Measurements from ENCODE around the gene SDK1. TPM values are rescaled to one million over a fixed set of nuclear protein-coding genes. Genes with fewer than 3 reads are reported as not detected.

SDK1 gene
- total and polyA plus RNA-seq, 10 of the 15 experiments (the other 5 are each of a cell fraction or from before 2014, with no cell fraction given): 0.14 to 0.33 TPM; not detected in 8

GRCh38 chr7:3695602-3696001 is 394.6 kb downstream of the SDK1 start:
- in situ Hi-C loops (cut with MboI): no loop called here
- POLR2A ChIA-PET: no interaction called here

More at GRCh38 chr7:3695602-3696001, 394.6 kb downstream of the SDK1 start:
- Histone ChIP-seq H4K20me1 (ENCODE audit: control insufficient read depth, insufficient read depth) (no peaks in the 10 kb centered on the region), H3K4me1 (ENCODE audit: control insufficient read depth, insufficient read depth, low read length) (no peaks in the 10 kb centered on the region), H3K9ac (ENCODE audit: control insufficient read depth, insufficient read depth, low read length) (no peak overlapping the region), H3K9me3 (replicated peaks; ENCODE audit: control insufficient read depth, insufficient read depth, low read length) (no peaks in the 10 kb centered on the region), H3K79me2 (ENCODE audit: control insufficient read depth, insufficient read depth, low read length) (no peaks in the 10 kb centered on the region), H3K4me2 (ENCODE audit: control insufficient read depth, insufficient read depth) (no peak overlapping the region), H2AFZ (ENCODE audit: control insufficient read depth, low read depth, low read length) (no peak overlapping the region), H3K36me3 (ENCODE audit: control insufficient read depth in 2 of 2, insufficient read depth in 2 of 2, low read length in 1 of 2) (no peaks in the 10 kb centered on the region), H3K27ac (ENCODE audit: control insufficient read depth, insufficient read depth) (no peak overlapping the region), H3K4me3 (no peak overlapping the region), H3K27me3 (replicated peaks in 1 of 2; ENCODE audit: control insufficient read depth in 2 of 2, insufficient read depth in 2 of 2, low read length in 1 of 2) (no peaks in the 10 kb centered on the region)
- RAD21 ChIA-PET (ENCODE audit: unreplicated experiment): no interaction called here
- CTCF ChIA-PET: no interaction called here
- intact Hi-C loops (cut with micrococcal nuclease; ENCODE audit: unreplicated experiment): no loop called here
- SMC1A ChIA-PET (ENCODE audit: uncharacterized antibody, unreplicated experiment): no interaction called here
- peak; percentile 59 for FAIRE-seq
- ATAC-seq: no peak
- no peak for DNase-seq (ENCODE audit: low read depth, low spot score)
- no TSS peak for BruUV-seq (replicated peaks)
- no peak for TF ChIP-seq ZBTB4 (CRISPR knock-in tag; IDR thresholded peaks at IDR 0.05)
- no peak for TF ChIP-seq CEBPB (IDR thresholded peaks at IDR 0.05; ENCODE audit: borderline replicate concordance in 1 of 2, low read depth in 2 of 2, low read length in 2 of 2)
- TF ChIP-seq MYB (IDR thresholded peaks at IDR 0.05; ENCODE audit: borderline replicate concordance, low read depth, low read length): no peak
- TF ChIP-seq CBX3 (IDR thresholded peaks at IDR 0.05; ENCODE audit: borderline replicate concordance, low read depth): no peak
- no peak for TF ChIP-seq STAT3 (IDR thresholded peaks at IDR 0.05; ENCODE audit: low read depth, low read length)
- TF ChIP-seq ZNF24 (IDR thresholded peaks at IDR 0.05): no peak
- no peak for TF ChIP-seq YBX1 (IDR thresholded peaks at IDR 0.05)
- WGBS (ENCODE audit: insufficient coverage, insufficient replicate concordance, low lambda C conversion rate, missing lambda C conversion rate): 47% methylated on average over 6 of the region's 6 CpGs

Data from GM12878 (cell line).